Stomach (tissue), 4 donors: ENCODE data around the gene CRTAP.

Experiments
- CTCF ChIP-seq, 7 experiments: fragments of 450-650 bp in 4 of 7; fragments of 200-600 bp in 3 of 7; sonication (generic) in 3 of 7; IDR thresholded peaks; one replicate each; pipeline ENCODE4 v1.5.1; 2016 to 2019; ENCODE audit warnings: antibody characterized with exemption in 7 of 7, control low read depth in 2 of 7, mild to moderate bottlenecking in 1 of 7
- POLR2A ChIP-seq, 4 donors: fragments of 450-650 bp; IDR thresholded peaks; one replicate each; pipeline ENCODE4 v1.6.1; 2016; ENCODE audit warnings: antibody characterized with exemption in 4 of 4, control low read depth in 2 of 4, mild to moderate bottlenecking in 1 of 4, moderate library complexity in 1 of 4

GRCh38 chr3:33119891-33120290, 6.1 kb downstream of the CRTAP start:
- TF ChIP-seq CTCF (IDR thresholded peaks at IDR 0.05) (no peak), POLR2A (IDR thresholded peaks at IDR 0.05) (no peak)
